ENCODE results near the gene SLC24A3.

- TF ChIP-seq CTCF (conservative IDR thresholded peaks at IDR 0.05), result no peak
- no peak for TF ChIP-seq EZH2 (IDR thresholded peaks at IDR 0.05; ENCODE audit: low read depth)
These were observed 461.1 kb downstream of the SLC24A3 start for GRCh38 chr20:19673575-19673974.

Data from PC-9 (cell line).